SJCRH30 (cell line): ENCODE measurements around the gene COLEC12. TPM values are rescaled to one million over a fixed set of nuclear protein-coding genes. Genes with fewer than 3 reads are reported as not detected.
A peak's percentile ranks its signal among the peaks of the same experiment; 100 is the strongest.

Experiments used
- DNase-seq, 2 experiments: peaks; one replicate each; pipeline ENCODE4 v3.0.0-alpha.2; 2015 to 2020
- H3K27ac ChIP-seq: fragments of 250-450 bp; sonication (Bioruptor Pico); 2 replicates; pipeline ENCODE4 v1.5.1; 2020; ENCODE audit warnings: mild to moderate bottlenecking, moderate library complexity
- H3K27me3 ChIP-seq: fragments of 250-450 bp; sonication (Bioruptor Pico); 2 replicates; pipeline ENCODE4 v1.5.1; 2020; ENCODE audit warnings: mild to moderate bottlenecking, moderate library complexity
- H3K36me3 ChIP-seq: fragments of 250-450 bp; sonication (Bioruptor Pico); 2 replicates; pipeline ENCODE4 v1.5.1; 2020; ENCODE audit warnings: mild to moderate bottlenecking, moderate library complexity
- H3K4me1 ChIP-seq: fragments of 250-450 bp; sonication (Bioruptor Pico); 2 replicates; pipeline ENCODE4 v1.5.1; 2020; ENCODE audit warnings: mild to moderate bottlenecking, moderate library complexity
- H3K4me3 ChIP-seq: fragments of 250-450 bp; sonication (Bioruptor Pico); 2 replicates; pipeline ENCODE4 v1.5.1; 2020; ENCODE audit warnings: mild to moderate bottlenecking, moderate library complexity
- H3K9me3 ChIP-seq: fragments of 250-450 bp; sonication (Bioruptor Pico); replicated peaks from 2 replicates; pipeline ENCODE4 v1.5.1; 2020; ENCODE audit warnings: mild to moderate bottlenecking, moderate library complexity
- total RNA-seq: library from RNA; depleted of rRNA; stranded (reverse); fragments of >200 nt; shearing (Covaris generic); gene quantifications from 2 replicates; pipeline ENCODE4 v1.2.3, GENCODE V29; 2014; rRNA removed

COLEC12 gene
- total RNA-seq, 1 experiment from 2014 or later: not detected

DNA sequence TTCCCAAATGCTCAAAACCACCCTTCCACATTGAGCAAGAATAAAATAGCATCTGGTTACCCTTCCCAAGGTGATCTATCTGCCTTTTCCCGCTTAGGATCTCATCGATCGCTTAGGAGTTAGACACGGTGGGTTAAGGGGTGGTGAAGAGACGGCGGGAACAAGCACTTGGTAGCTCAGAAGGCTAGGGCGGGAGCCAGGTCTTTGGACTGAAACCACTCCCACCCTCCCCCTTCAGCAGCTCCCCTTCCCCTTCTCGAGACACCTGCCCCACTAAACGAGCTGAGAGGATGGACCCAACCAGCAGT lies 233.2 kb downstream of the COLEC12 start:
- H3K27ac ChIP-seq: peak overlapping the region; percentile 74
- H3K4me3 ChIP-seq: peak overlapping the region; percentile 84
- H3K36me3 ChIP-seq: peaks cover 13% of the 10 kb centered on the region; the same call in 1 of the 2 replicates
- no peaks in the 10 kb centered on the region for H3K27me3 ChIP-seq
- no peak for DNase-seq
- H3K4me1 ChIP-seq: no peaks in the 10 kb centered on the region
- no peaks in the 10 kb centered on the region for H3K9me3 ChIP-seq

Other genes with a start within 250 kb of the COLEC12 start
- gene THOC1, start 232.7 kb downstream of the COLEC12 start, total RNA-seq: 51.7 and 59.2 TPM in 2 replicates
- gene CETN1, start 79.7 kb upstream of the COLEC12 start, total RNA-seq: not detected in 2 replicates
- gene CLUL1, start 96.3 kb upstream of the COLEC12 start, total RNA-seq: not detected in 2 replicates
- 83.7 and 91.8 TPM in 2 replicates for gene TYMS, start 157.0 kb upstream of the COLEC12 start, total RNA-seq
- gene ENOSF1, start 211.9 kb upstream of the COLEC12 start, total RNA-seq: 7.8 and 9.5 TPM in 2 replicates